Measurements from ENCODE around the gene PTK7. TPM values are rescaled to one million over a fixed set of nuclear protein-coding genes. Genes with fewer than 3 reads are reported as not detected.
"Not testable (repeated sequence)": the region's sequence is repeated elsewhere in the genome, so short reads cannot be mapped to it uniquely, and the experiment has no call there.

PTK7 gene
- total RNA-seq, 1 donor from 2014 or later = 26.8 TPM

DNA sequence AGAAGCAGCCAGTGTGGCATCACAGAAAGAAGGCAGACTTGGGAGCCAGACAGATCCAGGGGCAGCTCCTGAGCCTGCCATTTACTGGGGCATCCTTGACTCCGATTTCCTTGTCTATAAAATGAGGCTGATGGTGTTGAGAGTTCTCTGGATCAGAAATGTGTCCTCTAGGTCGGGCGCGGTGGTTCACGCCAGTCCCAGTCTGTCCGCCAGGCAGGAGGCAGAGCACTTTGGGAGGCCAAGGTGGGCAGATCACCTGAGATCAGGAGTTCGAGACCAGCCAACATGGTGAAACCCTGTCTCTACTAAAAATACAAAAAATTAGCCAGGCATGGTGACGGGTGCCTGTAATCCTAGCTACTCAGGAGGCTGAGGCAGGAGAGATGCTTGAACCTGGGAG lies 41.4 kb downstream of the PTK7 start:
- DNase-seq (ENCODE audit: low read depth in 2 of 2) = not testable (repeated sequence)

- no peak for DNase-seq (ENCODE audit: low read depth in 2 of 2)
These were observed 43.4 kb downstream of the PTK7 start for GRCh38 chr6:43119482-43119881.

DNA sequence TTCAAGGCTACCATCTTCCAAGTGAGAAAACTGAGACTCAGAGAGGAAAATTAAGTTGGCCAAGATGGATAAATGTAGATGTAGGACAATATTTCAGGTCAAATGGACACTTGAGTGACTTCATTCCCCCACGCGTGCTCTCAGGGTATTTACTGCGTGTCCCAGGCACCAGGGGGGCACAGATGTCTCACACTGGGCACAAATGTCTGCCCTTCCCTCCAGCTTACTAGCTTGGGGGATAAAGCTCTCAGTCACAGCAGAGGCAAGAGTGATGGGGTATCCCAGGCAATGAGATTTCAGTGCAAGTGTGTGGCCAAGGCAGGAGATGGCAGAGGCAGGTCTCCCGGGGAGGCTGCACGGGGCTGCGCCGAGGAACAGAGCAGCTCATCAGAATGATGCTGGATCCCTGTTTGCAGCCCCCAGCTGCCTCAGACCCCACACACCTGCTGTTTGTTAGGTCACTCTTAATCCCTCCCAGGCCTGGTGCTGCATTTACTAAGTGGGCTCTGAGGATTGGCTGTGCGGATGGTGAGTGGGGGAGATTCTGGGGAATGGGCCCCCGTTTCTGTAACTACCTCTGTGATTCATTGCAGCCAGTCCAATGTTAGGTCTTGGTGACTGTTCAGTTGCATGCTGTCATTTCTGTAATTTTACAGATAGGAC lies 44.1 kb downstream of the PTK7 start:
- DNase-seq (ENCODE audit: low read depth in 2 of 2) = no peak

GRCh38 chr6:43120944-43121913 lies 45.1 kb downstream of the PTK7 start:
- peak in 1 of 2 donors; percentile 10 for DNase-seq (ENCODE audit: low read depth in 2 of 2)

DNA sequence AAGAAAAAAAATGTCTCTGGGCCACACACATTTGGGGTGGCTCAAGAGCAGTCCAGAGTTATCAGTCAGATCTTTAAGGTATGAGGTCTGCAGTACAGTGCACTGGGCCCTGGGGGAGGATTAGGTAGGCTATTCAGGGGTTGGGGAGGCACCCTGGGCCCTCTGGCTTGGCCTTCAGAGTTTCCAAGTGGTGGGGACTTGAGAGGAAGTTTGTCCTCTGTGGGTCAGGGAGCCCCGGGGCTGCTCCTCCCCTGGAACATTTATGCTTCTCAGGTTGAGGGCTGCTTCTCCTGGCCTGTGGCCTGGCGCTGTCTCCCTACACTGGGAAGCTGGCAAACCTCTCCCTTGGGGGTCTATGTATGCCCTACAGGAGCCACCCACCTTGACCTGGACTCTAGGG lies 46.0 kb downstream of the PTK7 start:
- no peak for DNase-seq (ENCODE audit: low read depth in 2 of 2)

DNA sequence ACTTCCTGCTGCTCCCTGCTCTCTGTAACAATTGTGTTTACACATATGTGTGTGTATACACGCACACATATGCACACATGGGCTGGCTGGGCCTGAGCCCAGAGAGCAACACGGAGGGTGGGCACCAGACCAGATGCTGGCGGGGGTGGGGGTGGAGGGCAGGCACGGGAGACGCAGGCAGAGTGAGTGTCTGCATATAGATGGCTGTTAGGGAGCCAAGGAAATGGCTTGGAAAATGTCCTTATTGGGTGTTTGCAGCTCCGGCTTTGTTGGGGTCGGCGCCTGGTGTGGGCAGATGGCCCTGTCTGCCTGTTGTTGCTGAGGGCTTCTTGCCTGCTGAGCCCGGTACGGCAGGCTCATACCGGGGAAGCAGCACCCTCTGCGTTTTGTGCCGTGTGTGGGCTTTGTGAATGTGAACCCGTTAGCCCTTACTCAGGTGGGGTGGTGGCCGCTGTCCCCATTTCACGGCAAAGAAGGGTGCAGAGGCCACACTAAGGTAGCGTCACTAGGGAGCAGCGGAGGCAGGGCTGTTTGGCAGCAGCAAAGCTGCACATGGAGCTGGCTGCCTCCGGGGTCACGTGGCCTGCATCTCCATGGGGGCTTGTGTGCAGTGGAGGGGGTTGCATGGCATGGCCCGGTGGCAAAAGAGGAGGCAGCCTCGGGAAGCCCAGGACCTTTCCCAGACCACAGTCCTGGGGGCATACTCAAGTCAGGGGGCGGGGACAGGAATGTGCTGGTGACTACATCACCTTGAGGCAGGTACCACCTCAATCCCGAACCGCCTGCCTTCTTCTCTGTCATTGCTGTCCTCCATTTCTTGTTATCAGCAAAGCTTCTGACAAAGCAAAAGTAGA lies 47.6 kb downstream of the PTK7 start:
- no peak for DNase-seq (ENCODE audit: low read depth in 2 of 2)

GRCh38 chr6:43124481-43124880 lies 48.4 kb downstream of the PTK7 start:
- DNase-seq (ENCODE audit: low read depth in 2 of 2) = no peak

DNA sequence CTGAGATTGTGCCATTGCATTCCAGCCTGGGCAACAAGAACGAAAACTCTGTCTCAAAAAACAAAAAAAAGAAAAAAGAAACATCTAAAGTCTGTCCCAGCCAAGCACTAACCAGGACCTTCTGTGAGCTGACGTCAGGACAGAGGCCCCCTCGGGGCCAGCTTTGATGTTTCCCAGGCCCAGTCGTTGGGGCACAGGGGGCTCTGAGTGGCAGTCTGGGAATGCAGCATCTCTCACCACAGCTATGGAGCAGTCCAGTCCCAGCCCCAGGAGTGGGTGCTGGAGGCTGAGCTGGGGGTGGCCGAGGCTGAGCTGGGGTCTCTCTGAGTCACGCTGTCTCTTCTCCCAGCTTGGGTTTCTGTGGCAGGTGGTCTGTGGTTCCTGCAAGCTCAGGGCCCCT lies 49.0 kb downstream of the PTK7 start:
- DNase-seq (ENCODE audit: low read depth in 2 of 2) = no peak

- DNase-seq (ENCODE audit: low read depth in 2 of 2) = no peak
These were observed 49.4 kb downstream of the PTK7 start for GRCh38 chr6:43125555-43125954.

DNA sequence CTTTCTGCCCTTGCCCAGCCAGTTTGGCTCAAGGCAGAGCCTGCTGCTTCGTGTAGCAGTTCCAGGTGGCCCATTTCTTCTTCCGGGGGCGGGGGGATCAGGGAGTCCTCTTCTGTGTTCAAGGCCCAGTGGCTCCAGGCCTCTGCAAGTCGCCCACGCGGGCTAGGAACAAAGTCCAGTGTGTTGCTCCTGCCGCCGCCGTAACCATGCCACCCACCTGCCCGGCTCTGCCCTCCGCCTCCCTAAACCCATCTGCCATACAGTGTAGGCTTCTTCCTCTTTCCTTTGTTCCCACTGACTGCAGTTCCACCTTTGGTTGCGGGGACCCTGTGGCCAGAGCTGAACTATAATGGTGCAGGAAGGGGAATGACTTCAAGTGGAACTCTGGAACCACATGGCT lies 51.1 kb downstream of the PTK7 start:
- no peak for DNase-seq (ENCODE audit: low read depth in 2 of 2)

- DNase-seq (ENCODE audit: low read depth in 2 of 2) = no peak
These were observed 51.8 kb downstream of the PTK7 start for GRCh38 chr6:43127877-43128276.

DNA sequence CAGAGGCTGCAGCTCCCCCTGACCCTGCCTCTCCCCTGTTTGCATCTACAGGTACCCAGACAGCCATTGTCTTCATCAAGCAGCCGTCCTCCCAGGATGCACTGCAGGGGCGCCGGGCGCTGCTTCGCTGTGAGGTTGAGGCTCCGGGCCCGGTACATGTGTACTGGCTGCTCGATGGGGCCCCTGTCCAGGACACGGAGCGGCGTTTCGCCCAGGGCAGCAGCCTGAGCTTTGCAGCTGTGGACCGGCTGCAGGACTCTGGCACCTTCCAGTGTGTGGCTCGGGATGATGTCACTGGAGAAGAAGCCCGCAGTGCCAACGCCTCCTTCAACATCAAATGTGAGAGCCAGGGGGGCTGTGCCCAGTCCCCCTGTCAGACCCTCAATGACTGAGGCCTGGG lies 52.8 kb downstream of the PTK7 start:
- DNase-seq (ENCODE audit: low read depth in 2 of 2) = no peak

- peak; percentile 30 to 70 for DNase-seq (ENCODE audit: low read depth in 2 of 2)
These were observed 53.5 kb downstream of the PTK7 start for GRCh38 chr6:43129434-43130194.

DNA sequence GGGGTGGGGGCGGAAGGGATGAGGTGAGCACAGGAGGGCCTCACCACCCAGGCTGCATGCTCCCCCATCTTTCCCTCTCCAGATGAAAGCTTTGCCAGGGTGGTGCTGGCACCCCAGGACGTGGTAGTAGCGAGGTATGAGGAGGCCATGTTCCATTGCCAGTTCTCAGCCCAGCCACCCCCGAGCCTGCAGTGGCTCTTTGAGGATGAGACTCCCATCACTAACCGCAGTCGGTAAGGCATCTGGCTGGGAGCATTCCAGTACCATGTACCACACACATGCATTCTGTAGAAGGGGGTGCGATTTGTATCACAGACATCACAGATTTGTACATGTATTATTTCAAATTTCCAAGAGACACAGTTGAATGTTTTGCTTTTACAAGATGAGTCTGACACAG lies 54.3 kb downstream of the PTK7 start:
- no peak for DNase-seq (ENCODE audit: low read depth in 2 of 2)

GRCh38 chr6:43131379-43131778 lies 55.3 kb downstream of the PTK7 start:
- not testable (repeated sequence) for DNase-seq (ENCODE audit: low read depth in 2 of 2)

- DNase-seq (ENCODE audit: low read depth in 2 of 2) = no peak
These were observed 62.2 kb downstream of the PTK7 start for GRCh38 chr6:43138267-43138666.

GRCh38 chr6:43139973-43140372 lies 63.9 kb downstream of the PTK7 start:
- not testable (repeated sequence) for DNase-seq (ENCODE audit: low read depth in 2 of 2)

DNA sequence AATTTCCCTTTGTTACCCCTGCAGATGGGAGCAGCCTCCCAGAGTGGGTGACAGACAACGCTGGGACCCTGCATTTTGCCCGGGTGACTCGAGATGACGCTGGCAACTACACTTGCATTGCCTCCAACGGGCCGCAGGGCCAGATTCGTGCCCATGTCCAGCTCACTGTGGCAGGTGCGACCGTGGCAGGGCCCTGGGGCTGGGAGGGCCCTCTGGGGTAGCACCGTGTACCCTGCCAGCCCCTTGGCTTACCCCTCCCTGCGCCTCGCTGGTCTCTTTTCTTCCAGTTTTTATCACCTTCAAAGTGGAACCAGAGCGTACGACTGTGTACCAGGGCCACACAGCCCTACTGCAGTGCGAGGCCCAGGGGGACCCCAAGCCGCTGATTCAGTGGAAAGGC lies 65.5 kb downstream of the PTK7 start:
- no peak for DNase-seq (ENCODE audit: low read depth in 2 of 2)

GRCh38 chr6:43142101-43142500 lies 66.0 kb downstream of the PTK7 start:
- DNase-seq (ENCODE audit: low read depth in 2 of 2) = no peak

DNA sequence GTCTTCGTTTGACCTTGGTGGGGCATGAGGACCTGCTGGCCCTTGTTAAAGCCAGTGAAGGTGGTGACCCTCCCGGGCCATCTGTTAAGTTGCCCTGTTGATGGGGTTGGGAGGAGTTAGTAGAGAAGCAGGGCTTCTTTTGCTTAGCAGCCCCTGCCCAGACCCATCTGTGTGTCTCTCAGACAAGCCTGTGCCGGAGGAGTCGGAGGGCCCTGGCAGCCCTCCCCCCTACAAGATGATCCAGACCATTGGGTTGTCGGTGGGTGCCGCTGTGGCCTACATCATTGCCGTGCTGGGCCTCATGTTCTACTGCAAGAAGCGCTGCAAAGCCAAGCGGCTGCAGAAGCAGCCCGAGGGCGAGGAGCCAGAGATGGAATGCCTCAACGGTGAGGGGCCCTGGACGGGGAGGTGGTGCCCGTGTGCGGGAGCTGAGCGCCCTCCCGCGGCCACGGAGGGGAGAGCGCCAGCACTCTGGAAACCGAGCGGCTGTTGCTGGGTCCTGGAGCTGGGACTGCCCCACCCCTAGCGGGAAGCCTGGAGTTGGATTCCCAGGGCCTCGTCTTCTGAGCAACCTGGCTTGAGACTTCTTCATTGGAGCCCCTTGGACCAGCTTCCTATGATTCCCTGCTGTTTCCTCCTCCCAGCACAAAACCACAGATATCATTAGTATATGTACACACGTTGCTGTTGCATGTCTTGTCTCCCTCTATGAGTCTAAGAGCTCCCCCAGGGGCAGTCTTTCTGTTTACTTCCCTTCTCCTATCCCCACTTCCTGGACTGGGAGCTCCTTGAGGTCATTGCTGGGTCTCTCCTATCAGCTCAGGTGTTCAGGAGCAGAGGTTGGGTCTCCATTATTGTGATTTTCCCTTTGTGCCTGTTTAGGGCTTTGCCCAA lies 67.4 kb downstream of the PTK7 start:
- peak; percentile 78 to 81 for DNase-seq (ENCODE audit: low read depth in 2 of 2)

All from lung microvascular endothelial cell (primary cell).